Embryonic facial prominence (tissue), 1 donor: ENCODE data around the gene ZBTB40.

Source experiments
- DNase-seq: peaks from one replicate; pipeline ENCODE4 v3.0.0-alpha.2; 2016; ENCODE audit errors: extremely low spot score

Gene ZBTB40, protein sequence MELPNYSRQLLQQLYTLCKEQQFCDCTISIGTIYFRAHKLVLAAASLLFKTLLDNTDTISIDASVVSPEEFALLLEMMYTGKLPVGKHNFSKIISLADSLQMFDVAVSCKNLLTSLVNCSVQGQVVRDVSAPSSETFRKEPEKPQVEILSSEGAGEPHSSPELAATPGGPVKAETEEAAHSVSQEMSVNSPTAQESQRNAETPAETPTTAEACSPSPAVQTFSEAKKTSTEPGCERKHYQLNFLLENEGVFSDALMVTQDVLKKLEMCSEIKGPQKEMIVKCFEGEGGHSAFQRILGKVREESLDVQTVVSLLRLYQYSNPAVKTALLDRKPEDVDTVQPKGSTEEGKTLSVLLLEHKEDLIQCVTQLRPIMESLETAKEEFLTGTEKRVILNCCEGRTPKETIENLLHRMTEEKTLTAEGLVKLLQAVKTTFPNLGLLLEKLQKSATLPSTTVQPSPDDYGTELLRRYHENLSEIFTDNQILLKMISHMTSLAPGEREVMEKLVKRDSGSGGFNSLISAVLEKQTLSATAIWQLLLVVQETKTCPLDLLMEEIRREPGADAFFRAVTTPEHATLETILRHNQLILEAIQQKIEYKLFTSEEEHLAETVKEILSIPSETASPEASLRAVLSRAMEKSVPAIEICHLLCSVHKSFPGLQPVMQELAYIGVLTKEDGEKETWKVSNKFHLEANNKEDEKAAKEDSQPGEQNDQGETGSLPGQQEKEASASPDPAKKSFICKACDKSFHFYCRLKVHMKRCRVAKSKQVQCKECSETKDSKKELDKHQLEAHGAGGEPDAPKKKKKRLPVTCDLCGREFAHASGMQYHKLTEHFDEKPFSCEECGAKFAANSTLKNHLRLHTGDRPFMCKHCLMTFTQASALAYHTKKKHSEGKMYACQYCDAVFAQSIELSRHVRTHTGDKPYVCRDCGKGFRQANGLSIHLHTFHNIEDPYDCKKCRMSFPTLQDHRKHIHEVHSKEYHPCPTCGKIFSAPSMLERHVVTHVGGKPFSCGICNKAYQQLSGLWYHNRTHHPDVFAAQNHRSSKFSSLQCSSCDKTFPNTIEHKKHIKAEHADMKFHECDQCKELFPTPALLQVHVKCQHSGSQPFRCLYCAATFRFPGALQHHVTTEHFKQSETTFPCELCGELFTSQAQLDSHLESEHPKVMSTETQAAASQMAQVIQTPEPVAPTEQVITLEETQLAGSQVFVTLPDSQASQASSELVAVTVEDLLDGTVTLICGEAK

GRCh38 chr1:22451702-22452480, at the start of gene ZBTB40:
TSS of gene ZBTB40 (plus strand) at chr1:22451851. CDS start at chr1:22489949, 38,098 bp downstream.
- peak; percentile 98 for DNase-seq

- DNase-seq = no peak
Observed at GRCh38 chr1:22402356-22403053, 49.1 kb upstream of the ZBTB40 start.

DNA sequence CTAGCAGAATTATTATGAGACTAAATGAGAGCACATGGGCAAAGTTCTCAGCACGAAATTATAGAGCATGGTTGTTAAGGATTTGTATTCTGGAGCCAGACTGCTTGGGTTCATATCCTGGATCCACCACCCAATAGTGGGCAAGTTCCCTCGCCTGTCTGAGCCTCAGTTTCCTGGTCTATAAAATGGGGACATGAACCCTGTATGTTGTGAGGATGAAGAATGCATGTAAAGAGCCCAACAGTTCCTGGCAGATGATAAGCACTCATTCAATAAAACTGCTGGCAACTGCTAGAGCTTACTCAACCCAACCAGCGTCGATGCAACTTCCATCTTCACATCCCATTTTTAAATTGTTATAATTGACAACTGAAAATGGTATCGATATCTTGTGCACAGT, 47.2 kb upstream of the ZBTB40 start:
- DNase-seq = no peak

DNA sequence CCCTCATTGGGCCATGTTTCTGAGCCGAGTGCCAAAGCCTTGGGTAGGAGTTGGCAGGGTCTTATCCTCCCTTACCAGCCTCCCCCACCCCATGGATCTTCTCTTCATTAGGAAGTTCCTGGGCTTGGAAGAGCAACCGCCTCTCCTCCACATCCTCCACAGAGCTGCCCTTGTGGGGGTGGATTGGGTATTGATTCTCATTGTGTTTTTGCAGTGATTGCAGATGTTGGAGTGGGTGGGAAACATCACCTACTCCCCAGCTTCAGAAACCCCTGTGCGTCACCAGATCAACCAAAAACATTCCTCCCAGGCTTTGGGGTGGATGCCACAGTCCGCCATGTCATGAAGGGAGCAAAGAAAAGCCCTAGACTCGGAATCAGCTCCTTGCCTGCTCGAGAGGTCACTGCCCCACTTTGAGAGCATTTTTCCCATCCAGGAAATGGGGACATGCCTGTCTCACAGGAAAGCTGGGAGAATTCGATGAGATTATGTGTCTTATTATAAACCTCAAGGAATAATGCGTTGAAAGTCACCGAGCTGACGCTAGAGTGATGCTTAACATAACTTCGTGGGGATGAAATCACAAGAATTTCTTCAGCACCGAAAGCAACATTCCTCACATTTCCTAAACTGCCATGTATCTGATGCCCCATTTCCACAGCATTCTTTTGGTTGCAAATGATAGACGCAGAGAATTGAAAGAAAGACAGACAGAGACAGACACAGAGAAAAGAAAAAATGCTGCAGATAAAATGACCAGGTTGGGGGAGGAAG, 44.7 kb upstream of the ZBTB40 start:
- no peak for DNase-seq

DNA sequence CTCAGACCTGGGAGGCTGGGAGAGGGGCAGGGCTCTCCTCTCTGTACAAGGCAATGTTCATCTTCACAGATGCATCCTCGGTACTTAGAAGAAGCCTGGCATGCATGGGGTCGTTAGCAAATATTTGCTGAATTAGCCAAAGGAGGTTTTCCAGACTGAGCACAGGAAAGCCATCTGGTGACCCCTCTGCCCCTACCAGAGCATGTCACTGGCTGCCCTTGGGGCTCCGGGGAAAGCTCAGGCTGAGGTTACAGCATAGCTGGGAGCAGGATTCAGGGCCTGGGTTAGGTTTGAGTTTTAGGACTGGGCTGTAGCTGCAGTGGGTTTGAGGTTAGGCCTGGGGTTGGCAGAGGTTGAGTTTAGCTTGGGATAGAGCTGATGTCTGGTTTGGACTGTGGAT, 43.4 kb upstream of the ZBTB40 start:
- no peak for DNase-seq

- DNase-seq = no peak
Observed at GRCh38 chr1:22410401-22410800, 41.2 kb upstream of the ZBTB40 start.

DNA sequence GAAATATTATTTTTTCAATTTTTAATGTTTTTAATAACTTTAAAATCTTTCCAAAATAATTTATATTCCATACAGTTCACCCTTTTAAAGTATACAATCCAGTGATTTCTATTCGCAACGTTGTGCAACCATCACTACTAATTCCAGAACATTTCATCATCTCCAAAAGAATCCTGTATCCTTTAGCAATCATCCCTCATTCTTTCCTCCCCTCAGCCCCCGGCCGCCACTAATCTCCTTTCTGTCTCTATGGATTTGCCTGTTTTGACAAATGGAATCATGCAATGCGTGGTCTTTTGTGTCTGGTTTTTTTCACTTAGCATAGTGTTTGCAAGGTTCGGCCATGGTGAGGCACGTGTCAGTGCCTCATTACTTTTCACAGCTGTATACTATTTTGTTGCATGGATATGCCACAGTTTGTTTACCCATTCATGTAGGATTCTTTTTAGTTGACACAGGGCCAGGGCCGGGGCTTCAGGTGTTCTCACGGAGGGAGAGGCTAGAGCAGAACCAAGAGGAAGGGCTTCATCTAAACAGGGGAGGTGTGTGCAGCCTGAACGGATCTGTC, 40.6 kb upstream of the ZBTB40 start:
- DNase-seq = no peak

- no peak for DNase-seq
Observed at GRCh38 chr1:22411589-22411988, 40.1 kb upstream of the ZBTB40 start.

DNA sequence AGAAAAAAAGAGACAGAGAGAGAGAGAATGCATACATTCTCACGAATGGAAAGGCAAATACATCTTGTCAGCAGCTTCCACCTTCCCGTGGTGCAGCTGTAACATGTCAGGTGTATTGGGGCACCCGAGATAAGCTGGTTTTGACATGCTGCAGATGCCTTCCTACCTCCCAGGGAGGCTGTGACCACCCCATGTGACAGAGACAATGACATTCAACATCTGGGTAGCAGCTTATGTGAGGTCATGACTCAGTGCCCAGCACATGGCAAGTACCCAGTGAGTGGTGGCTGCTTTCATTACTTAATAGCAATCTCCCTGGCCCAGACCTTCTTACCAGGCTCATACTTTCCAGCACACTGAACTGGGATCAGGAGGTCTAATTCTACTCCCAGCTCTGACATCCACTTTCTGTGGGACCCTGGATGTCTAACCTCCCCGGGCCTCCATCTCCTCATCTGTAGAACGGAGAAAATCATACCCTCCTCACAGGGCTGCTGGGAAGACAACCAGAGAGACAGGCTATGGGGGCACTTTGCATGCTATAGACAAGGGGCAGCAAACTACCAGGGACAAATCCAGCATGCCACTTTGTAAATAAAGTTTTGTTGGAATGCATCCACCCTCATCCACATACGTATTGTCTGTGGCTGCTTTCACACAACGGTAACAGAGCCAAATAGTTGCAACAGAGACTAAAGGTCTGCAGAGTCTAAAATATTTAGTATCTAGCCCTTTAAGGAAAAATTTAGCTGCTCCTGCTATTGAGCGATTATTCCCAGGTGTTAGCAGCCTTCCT, 38.5 kb upstream of the ZBTB40 start:
- DNase-seq = no peak

DNA sequence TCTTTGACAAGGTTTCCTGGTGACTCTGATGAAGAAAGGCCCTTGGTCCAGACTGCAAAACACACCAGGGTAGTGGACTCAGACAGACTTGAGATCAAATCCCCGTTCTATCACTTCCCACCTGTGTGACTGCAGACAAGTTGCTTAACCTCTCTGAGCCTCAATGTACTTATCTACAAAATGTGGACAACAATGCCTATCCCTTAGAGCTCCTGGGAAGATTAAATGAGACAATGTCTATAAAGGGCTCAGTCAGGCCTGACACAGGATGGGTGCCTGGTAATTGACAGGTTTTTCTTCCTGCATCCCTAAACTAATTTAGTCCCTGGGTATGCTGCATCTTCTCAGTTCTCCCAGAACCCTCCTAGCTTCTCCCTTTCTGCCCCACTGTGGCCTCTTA, 37.9 kb upstream of the ZBTB40 start:
- DNase-seq = no peak

DNA sequence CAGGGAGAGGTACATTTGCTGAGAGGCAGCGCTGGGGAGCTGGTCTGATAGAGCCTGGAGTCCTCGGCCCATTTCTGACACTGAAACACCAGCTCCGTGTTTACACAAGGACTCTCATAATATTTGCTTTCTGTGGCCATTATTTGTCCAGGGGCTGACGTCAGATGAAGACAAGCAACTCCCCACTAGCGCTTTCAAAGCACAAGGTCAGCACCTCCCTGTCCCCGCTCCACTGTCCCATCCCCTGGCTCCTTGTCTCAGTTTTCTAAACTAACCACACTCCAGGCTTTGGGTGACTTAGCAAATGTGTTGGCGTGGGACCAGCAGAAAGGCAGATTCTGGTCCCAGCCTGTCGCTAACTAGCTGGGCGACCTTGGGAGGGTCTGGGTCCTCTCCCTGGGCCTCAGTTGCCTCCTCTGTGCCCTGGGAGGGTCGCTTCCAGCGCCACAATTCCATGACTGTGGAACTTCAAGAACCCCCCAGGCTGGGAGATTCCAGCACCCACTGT, 37.4 kb upstream of the ZBTB40 start:
- DNase-seq = no peak

- no peak for DNase-seq
Observed at GRCh38 chr1:22415489-22415888, 36.2 kb upstream of the ZBTB40 start.

GRCh38 chr1:22416555-22417454, 34.8 kb upstream of the ZBTB40 start:
- DNase-seq = peak; percentile 75

- DNase-seq = no peak
Observed at GRCh38 chr1:22417466-22417865, 34.2 kb upstream of the ZBTB40 start.

DNA sequence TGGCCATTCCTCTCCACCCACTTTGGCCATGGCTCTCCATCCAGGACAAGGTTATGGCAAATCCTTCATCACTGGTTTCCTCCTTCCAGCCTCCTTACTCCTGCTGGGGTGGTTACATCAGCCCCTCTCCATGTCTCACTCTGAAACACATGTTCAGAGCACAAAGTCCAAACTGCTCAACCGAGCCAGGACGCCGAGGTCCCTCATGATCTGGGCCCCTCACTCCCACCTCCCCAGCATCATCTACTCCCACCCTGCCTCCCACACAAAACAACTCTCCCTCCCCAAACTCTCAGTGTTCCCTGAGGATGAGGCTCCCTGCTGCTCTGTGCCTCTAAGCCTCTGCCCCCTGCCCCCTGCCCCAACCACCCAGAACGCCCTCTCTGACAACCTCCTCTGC, 33.3 kb upstream of the ZBTB40 start:
- no peak for DNase-seq

- no peak for DNase-seq
Observed at GRCh38 chr1:22418933-22419382, 32.7 kb upstream of the ZBTB40 start.

DNA sequence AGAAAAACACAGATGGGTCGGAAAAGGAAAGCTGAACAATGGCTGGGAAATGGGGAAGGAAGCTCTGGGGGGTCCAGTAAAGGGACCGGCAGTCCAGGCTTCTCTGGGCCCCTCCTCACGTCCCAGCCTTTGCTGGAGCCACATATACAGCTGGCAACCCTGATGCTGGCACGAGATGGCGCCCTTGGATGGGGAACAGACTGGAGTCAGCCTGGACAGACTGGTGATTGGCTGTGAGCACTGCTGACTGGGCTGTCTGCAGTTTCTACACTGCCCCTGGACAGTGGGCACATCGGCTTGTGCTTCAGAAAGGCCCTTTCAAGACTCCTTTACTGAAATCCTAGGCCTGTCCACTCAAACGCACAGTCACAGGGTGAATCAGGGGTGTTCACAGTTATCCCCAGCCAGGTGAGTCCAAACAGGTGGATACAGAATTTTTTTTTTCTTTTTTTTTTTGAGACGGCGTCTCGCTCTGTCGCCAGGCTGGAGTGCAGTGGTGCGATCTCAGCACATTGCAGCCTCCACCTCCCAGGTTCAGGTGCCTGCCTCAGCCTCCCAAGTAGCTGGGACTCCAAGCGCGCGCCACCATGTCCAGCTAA, 31.1 kb upstream of the ZBTB40 start:
- DNase-seq = peak; percentile 36
